Spleen (tissue), 7 donors: Measurements from ENCODE around the gene SMC6.

ENCODE experiments used
- POLR2AphosphoS5 ChIP-seq, 3 donors: sonication (generic); formaldehyde crosslinking; IDR thresholded peaks; one replicate each; pipeline ENCODE4 v1.5.1; 2017; ENCODE audit warnings: antibody characterized with exemption in 3 of 3
- TF ChIP-seq, protein P1 (sequence below), 11 experiments: fragments of 200-600 bp in 7 of 11; fragments of 450-650 bp in 4 of 11; sonication (generic) in 4 of 11; IDR thresholded peaks in 8 of 11; conservative IDR thresholded peaks in 3 of 11; 1 replicate in 7 of 11; 2 replicates in 4 of 11; pipeline versions ENCODE4 v1.4.0 to v1.8.0; 2016 to 2021; ENCODE audit warnings: antibody characterized with exemption in 11 of 11, inconsistent platforms in 4 of 11, mild to moderate bottlenecking in 1 of 11
- donor health status: DM: no; HTN: no; CAD: no; lungs with moderate emphysema.
- donor health status: DM: no; HTN: no; CAD: no.
- donor health status: DM: no; HTN: no; CAD: no.

DNA sequence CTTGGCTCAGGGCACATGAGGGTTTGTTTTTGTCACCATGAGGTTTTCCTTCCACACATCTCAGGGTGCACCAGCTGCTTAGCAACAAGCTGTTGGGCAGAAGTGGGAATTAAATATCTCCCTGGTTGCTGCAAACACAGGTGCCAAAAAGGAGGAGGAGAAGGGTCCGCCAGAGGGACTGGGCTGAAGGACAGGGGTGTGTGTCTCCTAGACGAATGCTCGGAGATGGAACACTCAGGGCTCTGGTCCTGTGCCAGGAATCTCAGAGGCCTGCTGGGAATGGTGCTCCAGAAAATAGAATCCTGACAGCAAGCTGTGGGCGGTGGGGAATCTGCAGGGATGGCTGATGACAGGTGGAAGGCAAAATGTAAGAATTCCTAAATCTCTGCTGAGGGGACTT is 118.6 kb downstream of the SMC6 start:
- TF ChIP-seq, protein P1, sequence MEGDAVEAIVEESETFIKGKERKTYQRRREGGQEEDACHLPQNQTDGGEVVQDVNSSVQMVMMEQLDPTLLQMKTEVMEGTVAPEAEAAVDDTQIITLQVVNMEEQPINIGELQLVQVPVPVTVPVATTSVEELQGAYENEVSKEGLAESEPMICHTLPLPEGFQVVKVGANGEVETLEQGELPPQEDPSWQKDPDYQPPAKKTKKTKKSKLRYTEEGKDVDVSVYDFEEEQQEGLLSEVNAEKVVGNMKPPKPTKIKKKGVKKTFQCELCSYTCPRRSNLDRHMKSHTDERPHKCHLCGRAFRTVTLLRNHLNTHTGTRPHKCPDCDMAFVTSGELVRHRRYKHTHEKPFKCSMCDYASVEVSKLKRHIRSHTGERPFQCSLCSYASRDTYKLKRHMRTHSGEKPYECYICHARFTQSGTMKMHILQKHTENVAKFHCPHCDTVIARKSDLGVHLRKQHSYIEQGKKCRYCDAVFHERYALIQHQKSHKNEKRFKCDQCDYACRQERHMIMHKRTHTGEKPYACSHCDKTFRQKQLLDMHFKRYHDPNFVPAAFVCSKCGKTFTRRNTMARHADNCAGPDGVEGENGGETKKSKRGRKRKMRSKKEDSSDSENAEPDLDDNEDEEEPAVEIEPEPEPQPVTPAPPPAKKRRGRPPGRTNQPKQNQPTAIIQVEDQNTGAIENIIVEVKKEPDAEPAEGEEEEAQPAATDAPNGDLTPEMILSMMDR (IDR thresholded peaks at IDR 0.05 in 8 of 11, conservative IDR thresholded peaks at IDR 0.05 in 3 of 11): no peak
- TF ChIP-seq POLR2AphosphoS5 (IDR thresholded peaks at IDR 0.05): no peak
